Activated T-cell treated with anti-CD3 and anti-CD28 coated beads, Interleukin-2, amount 50 U/mL, for 24 hours (primary cell): ENCODE results near the gene ADAT3.
A peak's percentile ranks its signal among the peaks of the same experiment; 100 is the strongest.

Experiments used
- DNase-seq: peaks from one replicate; pipeline ENCODE4 v3.0.0-alpha.2; 2020
- H3K27ac Mint-ChIP-seq: 2 replicates; pipeline ENCODE4 v1.8.0; 2020; ENCODE audit warnings: mild to moderate bottlenecking, mixed read lengths
- H3K27me3 Mint-ChIP-seq: 2 replicates; pipeline ENCODE4 v1.8.0; 2020; ENCODE audit warnings: mixed read lengths
- H3K36me3 Mint-ChIP-seq: 2 replicates; pipeline ENCODE4 v1.8.0; 2020; ENCODE audit warnings: low read depth, mixed read lengths
- H3K4me1 Mint-ChIP-seq: 2 replicates; pipeline ENCODE4 v1.8.0; 2020; ENCODE audit warnings: low read depth, mixed read lengths
- H3K4me3 Mint-ChIP-seq: 2 replicates; pipeline ENCODE4 v1.8.0; 2020; ENCODE audit warnings: mild to moderate bottlenecking, moderate library complexity, mixed read lengths
- H3K9me3 Mint-ChIP-seq: 2 replicates; pipeline ENCODE4 v1.8.0; 2020; ENCODE audit warnings: mixed read lengths

The ADAT3 gene

DNA sequence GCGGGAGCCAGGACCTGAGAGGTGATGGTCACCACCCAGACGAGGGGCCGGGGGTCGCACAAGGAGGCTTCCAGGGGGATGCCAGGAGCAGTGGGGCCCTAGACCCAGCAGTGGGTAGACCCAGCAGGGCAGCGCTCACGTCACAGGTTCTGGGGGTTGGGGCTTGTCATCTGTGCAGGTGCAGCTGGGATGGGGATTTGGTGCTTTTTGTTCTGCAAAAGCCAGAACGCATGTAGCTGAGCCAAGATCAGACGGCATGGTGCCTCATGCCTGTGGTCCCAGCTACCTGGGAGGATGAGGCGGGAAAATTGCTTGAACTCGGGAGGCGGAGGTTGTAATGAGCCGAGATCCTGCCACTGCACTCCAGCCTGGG, 50.9 kb downstream of the ADAT3 start:
- Mint-ChIP-seq H3K27me3 (no peaks in the 10 kb centered on the region), H3K4me1 (peaks cover 16% of the 10 kb centered on the region), H3K36me3 (peaks cover 20% of the 10 kb centered on the region), H3K27ac (no peak overlapping the region), H3K9me3 (no peaks in the 10 kb centered on the region), H3K4me3 (no peak overlapping the region)
- no peak for DNase-seq

DNA sequence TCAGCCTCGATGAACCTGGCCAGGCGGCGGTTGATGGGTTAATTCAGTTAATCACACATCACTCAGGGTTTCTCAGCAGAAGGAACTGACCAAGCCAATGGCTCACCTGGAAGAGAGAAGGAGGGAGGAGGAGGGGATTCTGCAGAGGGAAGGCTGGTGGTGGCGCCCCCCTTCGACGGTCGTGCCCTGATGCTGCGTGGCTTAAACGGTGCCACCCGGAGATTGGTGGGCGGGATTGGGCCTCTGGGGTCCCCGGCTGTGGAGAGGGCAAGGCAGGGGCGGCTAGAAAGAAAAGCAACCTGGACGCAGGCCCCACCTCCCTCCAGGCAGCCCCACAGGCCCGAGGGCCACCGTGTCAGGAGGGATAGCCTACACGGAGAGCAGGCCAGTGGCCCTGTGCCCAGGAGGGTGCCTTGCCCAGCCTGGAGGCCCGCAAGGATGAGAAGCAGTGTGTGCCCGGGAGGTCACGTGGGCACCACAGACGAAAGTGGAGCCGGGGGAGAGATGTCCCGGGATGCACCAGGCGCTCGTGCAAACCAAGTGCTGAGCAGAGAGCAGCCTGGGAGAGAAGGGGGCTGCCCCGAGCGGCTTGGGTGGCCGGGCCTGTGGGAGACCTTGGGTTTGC, 51.8 kb downstream of the ADAT3 start:
- Mint-ChIP-seq H3K4me3 (no peak overlapping the region), H3K36me3 (peaks cover 23% of the 10 kb centered on the region), H3K27ac (peak overlapping the region; percentile 14), H3K4me1 (peaks cover 16% of the 10 kb centered on the region), H3K9me3 (no peaks in the 10 kb centered on the region), H3K27me3 (no peaks in the 10 kb centered on the region)
- no peak for DNase-seq

DNA sequence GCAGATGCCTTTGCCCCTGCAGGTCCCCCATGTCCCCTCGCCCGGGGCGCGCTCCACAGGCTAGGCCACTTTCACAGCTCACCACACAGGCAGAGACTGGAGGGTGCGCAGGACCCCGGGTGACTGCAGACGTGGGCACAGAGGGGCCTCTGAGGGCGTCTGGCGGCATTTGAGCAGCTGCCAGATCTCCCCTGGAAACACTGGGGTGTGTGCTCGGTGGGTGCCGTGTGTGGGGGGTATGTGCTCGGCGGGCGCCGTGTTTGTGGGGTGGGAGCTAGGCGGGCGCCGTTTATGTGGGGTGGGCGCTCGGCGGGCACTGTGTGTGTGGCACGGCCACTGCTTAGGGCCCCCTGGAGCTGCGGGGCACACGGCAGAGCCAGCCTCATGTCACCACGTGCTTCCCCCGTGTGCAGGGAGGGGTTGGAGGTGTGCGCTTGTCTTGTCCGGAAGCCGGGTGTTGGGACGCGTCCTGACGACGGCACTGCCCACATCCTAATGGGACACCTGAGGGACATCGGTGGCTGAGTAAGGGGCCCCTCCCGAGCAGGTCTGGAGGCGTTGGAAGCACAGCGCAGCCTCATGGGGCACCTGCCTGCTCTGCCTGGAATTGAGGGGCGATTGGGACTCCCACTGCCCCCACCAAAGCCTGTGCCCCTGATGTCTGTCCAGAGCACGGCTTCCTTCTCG, 52.5 kb downstream of the ADAT3 start:
- DNase-seq, result no peak
- no peaks in the 10 kb centered on the region for H3K9me3 Mint-ChIP-seq
- H3K27ac Mint-ChIP-seq, result no peak overlapping the region
- peaks cover 19% of the 10 kb centered on the region for H3K36me3 Mint-ChIP-seq
- H3K4me3 Mint-ChIP-seq, result no peak overlapping the region
- H3K27me3 Mint-ChIP-seq, result no peaks in the 10 kb centered on the region
- H3K4me1 Mint-ChIP-seq, result peaks cover 14% of the 10 kb centered on the region

- Mint-ChIP-seq H3K4me3 (no peak overlapping the region), H3K27me3 (no peaks in the 10 kb centered on the region), H3K27ac (no peak overlapping the region), H3K4me1 (peaks cover 14% of the 10 kb centered on the region), H3K36me3 (peaks cover 21% of the 10 kb centered on the region), H3K9me3 (no peaks in the 10 kb centered on the region)
- no peak for DNase-seq
These were observed 54.9 kb downstream of the ADAT3 start for GRCh38 chr19:1959928-1960589.

DNA sequence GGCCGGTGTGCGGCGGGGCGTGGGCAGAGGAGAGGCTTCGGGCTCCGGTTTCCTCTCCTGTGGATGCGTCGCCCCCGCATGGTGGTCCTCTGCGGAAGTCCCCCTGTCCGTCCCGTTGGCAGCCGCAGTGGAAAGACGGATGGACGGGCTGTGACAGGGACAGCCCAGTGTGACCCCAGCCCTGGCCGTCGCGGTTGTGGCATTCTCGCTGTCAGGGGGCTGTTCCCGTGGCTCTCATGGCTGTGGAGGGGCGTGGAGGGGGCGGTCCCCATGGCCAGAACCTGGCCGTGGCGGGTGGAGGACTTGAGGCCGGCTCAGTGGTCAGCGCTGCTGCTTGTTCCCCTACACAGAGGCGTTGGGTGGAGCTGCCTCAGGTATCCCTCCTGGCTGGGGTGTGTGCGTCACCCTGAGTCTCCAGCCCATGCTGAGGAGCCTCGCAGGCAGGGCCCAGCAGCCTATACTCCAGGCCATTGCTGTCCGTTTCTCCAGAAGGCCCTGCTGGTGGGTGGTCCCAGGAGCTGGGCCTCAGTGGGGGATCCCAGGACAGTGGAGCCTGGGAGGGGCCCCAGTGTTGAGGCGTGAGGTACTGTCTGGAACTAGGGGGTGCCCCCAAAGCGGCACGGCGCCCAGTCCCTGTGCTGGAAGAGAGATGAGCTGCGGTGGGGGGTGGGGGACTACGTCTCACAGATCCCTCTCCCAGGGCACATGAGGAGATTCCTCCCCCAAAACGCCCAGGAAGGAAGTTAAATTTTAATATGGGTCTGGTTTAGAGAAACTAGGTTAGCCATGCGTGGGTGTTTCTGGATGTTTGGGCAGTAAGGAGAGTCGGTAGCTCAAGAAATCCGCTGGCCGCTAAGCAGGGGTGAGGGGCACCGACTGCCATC, 56.0 kb downstream of the ADAT3 start:
- no peak for DNase-seq
- peaks cover 23% of the 10 kb centered on the region for H3K36me3 Mint-ChIP-seq
- H3K4me3 Mint-ChIP-seq, result no peak overlapping the region
- no peaks in the 10 kb centered on the region for H3K27me3 Mint-ChIP-seq
- H3K27ac Mint-ChIP-seq, result no peak overlapping the region
- no peaks in the 10 kb centered on the region for H3K9me3 Mint-ChIP-seq
- peaks cover 19% of the 10 kb centered on the region for H3K4me1 Mint-ChIP-seq

GRCh38 chr19:1962674-1963073, 57.5 kb downstream of the ADAT3 start:
- Mint-ChIP-seq H3K4me3 (no peak overlapping the region), H3K27ac (no peak overlapping the region), H3K36me3 (peaks cover 26% of the 10 kb centered on the region), H3K4me1 (peaks cover 25% of the 10 kb centered on the region), H3K27me3 (no peaks in the 10 kb centered on the region), H3K9me3 (no peaks in the 10 kb centered on the region)
- no peak for DNase-seq
